Measurements from ENCODE around the gene NRAP. TPM values are rescaled to one million over a fixed set of nuclear protein-coding genes. Genes with fewer than 3 reads are reported as not detected.

NRAP gene
- total RNA-seq, 4 donors from 2014 or later = 0.16 to 12.3 (median 1.1) TPM; not detected in 1

GRCh38 chr10:113705344-113705652 is 41.5 kb upstream of the NRAP start:
- no peak overlapping the region for H3K4me3 ChIP-seq
- TF ChIP-seq CTCF (IDR thresholded peaks at IDR 0.05) = peak in 1 of 5 experiments; percentile 2
- TF ChIP-seq POLR2AphosphoS5 (IDR thresholded peaks at IDR 0.05) = no peak
- TF ChIP-seq POLR2A (IDR thresholded peaks at IDR 0.05) = no peak
- TF ChIP-seq EP300 (IDR thresholded peaks at IDR 0.05; ENCODE audit: low read depth) = no peak
- no peak overlapping the region for H3K27ac ChIP-seq
- H3K36me3 ChIP-seq = peaks cover 0 to 1% (median 0%) of the 10 kb centered on the region in 4 donors
- H3K27me3 ChIP-seq = no peaks in the 10 kb centered on the region
- no peaks in the 10 kb centered on the region for H3K9me3 ChIP-seq
- in situ Hi-C loops (cut with MboI; ENCODE audit: low pct_ligation_motif_present in 1 of 4, low pct_unique_long_range_greater_than_20kb in 1 of 4, low sequenced_read_pairs in 3 of 4) (loop anchor here (10.0 kb wide), 2 partner anchors 390 to 400 kb away; no protein-coding TSS in a partner anchor), intact Hi-C loops (cut with DNase I; ENCODE audit: low total_unique reads) (no loop called here)
- no peak for DNase-seq
- H3K4me1 ChIP-seq = peaks cover 0 to 25% (median 6%) of the 10 kb centered on the region in 4 donors

GRCh38 chr10:113704637-113705343 is 40.9 kb upstream of the NRAP start:
- 39 to 40% methylated on average over 4 to 6 of the region's 6 CpGs for WGBS, 2 donors (ENCODE audit: low coverage in 1 of 2)
- H3K36me3 ChIP-seq = peaks cover 0 to 6% (median 0%) of the 10 kb centered on the region in 4 donors
- no peak for DNase-seq
- in situ Hi-C loops (cut with MboI; ENCODE audit: low pct_ligation_motif_present in 1 of 4, low pct_unique_long_range_greater_than_20kb in 1 of 4, low sequenced_read_pairs in 3 of 4) = loop anchor here (10.0 kb wide), 2 partner anchors 390 to 400 kb away; no protein-coding TSS in a partner anchor
- H3K4me3 ChIP-seq = no peak overlapping the region
- peak; percentile 62 to 68 (median 64) for TF ChIP-seq CTCF (IDR thresholded peaks at IDR 0.05)
- no peak for TF ChIP-seq POLR2A (IDR thresholded peaks at IDR 0.05)
- intact Hi-C loops (cut with DNase I; ENCODE audit: low total_unique reads) = no loop called here
- no peak overlapping the region for H3K27ac ChIP-seq
- no peaks in the 10 kb centered on the region for H3K9me3 ChIP-seq
- peaks cover 0 to 19% (median 3%) of the 10 kb centered on the region in 4 donors for H3K4me1 ChIP-seq
- H3K27me3 ChIP-seq = no peaks in the 10 kb centered on the region

GRCh38 chr10:113697595-113697994 is 33.8 kb upstream of the NRAP start:
- Histone ChIP-seq H3K4me3 (no peak overlapping the region), H3K27me3 (no peaks in the 10 kb centered on the region), H3K27ac (no peak overlapping the region), H3K9me3 (peaks cover 4 to 10% of the 10 kb centered on the region in 2 donors), H3K36me3 (peaks cover 0 to 36% (median 10%) of the 10 kb centered on the region in 4 donors), H3K4me1 (no peaks in the 10 kb centered on the region)
- intact Hi-C loops (cut with DNase I; ENCODE audit: low total_unique reads) (no loop called here), in situ Hi-C loops (cut with MboI; ENCODE audit: low pct_ligation_motif_present in 1 of 4, low pct_unique_long_range_greater_than_20kb in 1 of 4, low sequenced_read_pairs in 3 of 4) (no loop called here)
- WGBS, 2 donors (ENCODE audit: low coverage in 1 of 2) = 94% methylated on average over 3 of the region's 3 CpGs; no CpG with 5 or more reads in 1 of the 2 donors
- DNase-seq = no peak
- TF ChIP-seq POLR2AphosphoS5 (IDR thresholded peaks at IDR 0.05) = no peak
- no peak for TF ChIP-seq EP300 (IDR thresholded peaks at IDR 0.05; ENCODE audit: low read depth)
- no peak for TF ChIP-seq POLR2A (IDR thresholded peaks at IDR 0.05)
- TF ChIP-seq CTCF (IDR thresholded peaks at IDR 0.05) = no peak

GRCh38 chr10:113695691-113696090 is 31.9 kb upstream of the NRAP start:
- in situ Hi-C loops (cut with MboI; ENCODE audit: low pct_ligation_motif_present in 1 of 4, low pct_unique_long_range_greater_than_20kb in 1 of 4, low sequenced_read_pairs in 3 of 4) = no loop called here
- no peak overlapping the region for H3K4me3 ChIP-seq
- TF ChIP-seq POLR2AphosphoS5 (IDR thresholded peaks at IDR 0.05) (no peak), EP300 (IDR thresholded peaks at IDR 0.05; ENCODE audit: low read depth) (no peak), CTCF (IDR thresholded peaks at IDR 0.05) (no peak), POLR2A (IDR thresholded peaks at IDR 0.05) (no peak)
- peaks cover 0 to 37% (median 10%) of the 10 kb centered on the region in 4 donors for H3K36me3 ChIP-seq
- H3K27me3 ChIP-seq = no peaks in the 10 kb centered on the region
- 100% methylated on average over 1 of the region's 1 CpG; no CpG with 5 or more reads in 1 of the 2 donors for WGBS, 2 donors (ENCODE audit: low coverage in 1 of 2)
- peaks cover 4 to 10% of the 10 kb centered on the region in 2 donors for H3K9me3 ChIP-seq
- intact Hi-C loops (cut with DNase I; ENCODE audit: low total_unique reads) = no loop called here
- no peak for DNase-seq
- H3K4me1 ChIP-seq = peaks cover 0 to 2% (median 0%) of the 10 kb centered on the region in 4 donors
- H3K27ac ChIP-seq = no peak overlapping the region

All from transverse colon (tissue), 4 donors.